AG10803 (cell line): ENCODE results near the gene INCENP.

ENCODE experiments used
- DNase-seq: peaks from one replicate; pipeline ENCODE4 v3.0.0; 2010; ENCODE audit warnings: low read depth
- H3K4me3 ChIP-seq: 2 replicates; pipeline ENCODE4 v1.5.1; 2011; ENCODE audit warnings: mild to moderate bottlenecking, low read length, control low read depth
- CTCF ChIP-seq: conservative IDR thresholded peaks from 2 replicates; pipeline ENCODE4 v1.5.1; 2011; ENCODE audit warnings: mild to moderate bottlenecking, low read length, control low read depth, inconsistent platforms

The INCENP gene

GRCh38 chr11:62146476-62147200 is 22.8 kb downstream of the INCENP start:
- no peak for DNase-seq
- H3K4me3 ChIP-seq, result no peak overlapping the region
- TF ChIP-seq CTCF, result no peak

DNA sequence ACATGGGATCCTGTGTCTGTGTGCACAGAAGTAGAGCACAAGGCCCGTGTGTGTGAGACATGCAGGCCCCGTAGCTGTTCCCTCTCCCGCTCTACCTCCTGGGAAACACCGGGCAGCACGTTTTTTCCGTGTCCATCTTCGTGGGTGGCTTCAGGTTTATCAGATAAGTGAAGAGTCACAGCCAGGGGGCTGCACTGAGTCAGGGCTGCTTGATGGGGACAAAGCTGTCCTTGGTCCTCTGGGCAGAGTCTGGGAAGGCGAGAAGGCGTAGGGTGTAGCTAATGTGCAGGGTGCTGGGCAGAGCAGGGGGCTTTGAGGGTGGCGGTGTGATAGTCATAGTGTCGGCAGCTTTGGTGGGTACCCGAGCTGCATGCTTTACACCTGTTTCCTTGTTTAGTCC is 23.7 kb downstream of the INCENP start:
- H3K4me3 ChIP-seq, result no peak overlapping the region
- DNase-seq, result no peak
- TF ChIP-seq CTCF, result no peak

DNA sequence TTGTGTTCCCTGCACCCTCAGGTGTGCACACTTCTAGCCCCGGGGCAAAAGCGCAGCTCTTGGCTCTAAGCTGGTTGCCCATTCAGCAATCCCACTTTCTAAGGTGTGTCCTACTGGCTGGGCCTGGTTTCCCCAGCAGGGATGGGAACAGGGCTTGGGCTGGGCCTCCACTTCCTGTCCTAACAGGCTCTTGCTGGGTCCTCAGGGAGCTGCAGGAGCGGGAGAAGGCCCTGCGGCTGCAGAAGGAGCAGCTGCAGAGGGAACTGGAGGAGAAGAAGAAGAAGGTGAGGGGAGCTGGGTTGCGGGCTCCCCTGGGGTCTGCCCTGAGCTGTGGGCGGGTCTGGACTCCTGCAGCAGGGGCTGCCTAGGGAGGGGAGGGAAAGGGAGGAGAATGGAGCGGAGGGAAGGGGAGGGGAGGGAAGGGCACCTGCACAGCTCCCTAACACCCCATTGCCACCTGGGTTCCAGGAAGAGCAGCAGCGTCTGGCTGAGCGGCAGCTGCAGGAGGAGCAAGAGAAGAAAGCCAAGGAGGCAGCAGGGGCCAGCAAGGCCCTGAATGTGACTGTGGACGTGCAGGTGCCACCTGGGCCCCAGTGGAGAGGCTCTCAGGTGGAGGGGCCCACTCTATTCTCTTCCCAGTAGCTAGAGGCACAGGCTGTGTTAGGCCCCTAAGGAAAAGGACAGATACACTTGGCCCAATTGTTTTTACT is 24.6 kb downstream of the INCENP start:
- DNase-seq, result no peak
- TF ChIP-seq CTCF, result no peak
- no peak overlapping the region for H3K4me3 ChIP-seq

- no peak for DNase-seq
- TF ChIP-seq CTCF, result no peak
- H3K4me3 ChIP-seq, result no peak overlapping the region
Measured at GRCh38 chr11:62149986-62150886, 26.4 kb downstream of the INCENP start.

- no peak overlapping the region for H3K4me3 ChIP-seq
- no peak for TF ChIP-seq CTCF
- DNase-seq, result no peak
Measured at GRCh38 chr11:62150887-62151736, 27.3 kb downstream of the INCENP start.

DNA sequence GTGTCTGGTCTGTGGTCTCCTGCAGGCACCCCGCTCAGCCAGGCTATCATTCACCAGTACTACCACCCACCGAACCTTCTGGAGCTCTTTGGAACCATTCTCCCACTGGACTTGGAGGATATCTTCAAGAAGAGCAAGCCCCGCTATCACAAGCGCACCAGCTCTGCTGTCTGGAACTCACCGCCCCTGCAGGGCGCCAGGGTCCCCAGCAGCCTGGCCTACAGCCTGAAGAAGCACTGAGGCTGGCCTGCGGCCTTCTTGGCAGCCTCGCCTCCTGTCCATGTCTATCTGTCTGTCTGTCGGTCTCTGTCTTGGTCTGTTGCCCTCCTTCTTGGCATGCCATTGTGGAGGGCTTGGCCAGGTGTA is 27.9 kb downstream of the INCENP start:
- no peak overlapping the region for H3K4me3 ChIP-seq
- DNase-seq, result no peak
- no peak for TF ChIP-seq CTCF
